ENCODE results near the gene LDLRAD4.

DNA sequence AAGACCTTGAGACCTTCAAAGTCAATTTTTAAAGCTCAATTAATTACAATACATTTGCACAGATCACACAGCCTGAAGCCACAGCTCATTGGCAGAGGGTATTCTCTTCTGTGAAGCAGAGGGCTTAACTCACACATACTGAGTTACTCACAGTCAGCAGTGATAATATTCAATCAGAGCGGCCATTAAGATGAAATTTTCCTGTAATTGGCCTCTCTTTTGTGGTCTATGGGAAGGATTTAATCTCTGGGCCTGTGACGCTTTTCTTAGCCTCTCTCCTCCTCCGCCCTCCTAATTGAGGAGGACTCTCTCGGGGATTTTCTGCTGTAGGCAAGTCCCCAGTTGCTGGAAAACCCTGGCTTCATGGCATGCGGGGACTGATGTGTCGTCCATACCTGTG, 12.3 kb upstream of the LDLRAD4 start:
- TF ChIP-seq, protein P1, sequence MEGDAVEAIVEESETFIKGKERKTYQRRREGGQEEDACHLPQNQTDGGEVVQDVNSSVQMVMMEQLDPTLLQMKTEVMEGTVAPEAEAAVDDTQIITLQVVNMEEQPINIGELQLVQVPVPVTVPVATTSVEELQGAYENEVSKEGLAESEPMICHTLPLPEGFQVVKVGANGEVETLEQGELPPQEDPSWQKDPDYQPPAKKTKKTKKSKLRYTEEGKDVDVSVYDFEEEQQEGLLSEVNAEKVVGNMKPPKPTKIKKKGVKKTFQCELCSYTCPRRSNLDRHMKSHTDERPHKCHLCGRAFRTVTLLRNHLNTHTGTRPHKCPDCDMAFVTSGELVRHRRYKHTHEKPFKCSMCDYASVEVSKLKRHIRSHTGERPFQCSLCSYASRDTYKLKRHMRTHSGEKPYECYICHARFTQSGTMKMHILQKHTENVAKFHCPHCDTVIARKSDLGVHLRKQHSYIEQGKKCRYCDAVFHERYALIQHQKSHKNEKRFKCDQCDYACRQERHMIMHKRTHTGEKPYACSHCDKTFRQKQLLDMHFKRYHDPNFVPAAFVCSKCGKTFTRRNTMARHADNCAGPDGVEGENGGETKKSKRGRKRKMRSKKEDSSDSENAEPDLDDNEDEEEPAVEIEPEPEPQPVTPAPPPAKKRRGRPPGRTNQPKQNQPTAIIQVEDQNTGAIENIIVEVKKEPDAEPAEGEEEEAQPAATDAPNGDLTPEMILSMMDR (IDR thresholded peaks at IDR 0.05; ENCODE audit: insufficient read depth, low read length, poor library complexity, severe bottlenecking) = no peak
- no peak for TF ChIP-seq EZH2phosphoT487 (conservative IDR thresholded peaks at IDR 0.05; ENCODE audit: low read length)

All from SU-DHL-6 (cell line).